Smooth muscle cell (in vitro differentiated cells): ENCODE data around the gene SH3RF1. TPM values are rescaled to one million over a fixed set of nuclear protein-coding genes. Genes with fewer than 3 reads are reported as not detected.

ENCODE experiments used
- DNase-seq: peaks from one replicate; lab custom pipeline; 2025; ENCODE audit not compliant: unreplicated experiment; lab: John Stamatoyannopoulos, UW
- H2AFZ ChIP-seq: fragments of 200-600 bp; sonication (generic); 2 replicates; pipeline ENCODE4 v1.6.0; 2016; ENCODE audit warnings: antibody characterized with exemption, low read depth, mild to moderate bottlenecking
- H3F3A ChIP-seq: fragments of 200-600 bp; sonication (generic); 2 replicates; pipeline ENCODE4 v1.6.0; 2017; ENCODE audit warnings: antibody characterized with exemption, low read depth
- H3K27ac ChIP-seq: fragments of 200-600 bp; sonication (generic); 2 replicates; pipeline ENCODE4 v1.5.1; 2016; ENCODE audit warnings: low read depth, mild to moderate bottlenecking
- H3K27me3 ChIP-seq: fragments of 200-600 bp; sonication (generic); 2 replicates; pipeline ENCODE4 v1.6.1; 2016; ENCODE audit warnings: low read depth, mild to moderate bottlenecking
- H3K36me3 ChIP-seq: fragments of 200-600 bp; sonication (generic); 2 replicates; pipeline ENCODE4 v1.5.1; 2016; ENCODE audit warnings: low read depth
- H3K4me1 ChIP-seq: fragments of 200-600 bp; sonication (generic); 2 replicates; pipeline ENCODE4 v1.5.1; 2016; ENCODE audit warnings: low read depth
- H3K4me2 ChIP-seq: fragments of 200-600 bp; sonication (generic); 2 replicates; pipeline ENCODE4 v1.6.0; 2016; ENCODE audit warnings: mild to moderate bottlenecking
- H3K4me3 ChIP-seq: fragments of 200-600 bp; sonication (generic); 2 replicates; pipeline ENCODE4 v1.5.1; 2016; ENCODE audit warnings: mild to moderate bottlenecking
- H3K79me2 ChIP-seq: fragments of 200-600 bp; sonication (generic); 2 replicates; pipeline ENCODE4 v1.6.0; 2016; ENCODE audit warnings: low read depth, mild to moderate bottlenecking
- H3K9ac ChIP-seq: fragments of 200-600 bp; sonication (generic); 2 replicates; pipeline ENCODE4 v1.6.0; 2016; ENCODE audit warnings: low read depth
- H3K9me3 ChIP-seq: fragments of 200-600 bp; sonication (generic); replicated peaks from 2 replicates; pipeline ENCODE4 v1.5.1; 2016; ENCODE audit warnings: low read depth
- H4K20me1 ChIP-seq: fragments of 200-600 bp; sonication (generic); 2 replicates; pipeline ENCODE4 v1.6.0; 2016; ENCODE audit warnings: low read depth
- WGBS: methylation state at CpG from one replicate; pipeline ENCODE4 v1.1.7; 2016; ENCODE audit warnings: low lambda C conversion rate; 5-methylcytosine and 5-hydroxymethylcytosine counted together
- polyA plus RNA-seq: library from polyadenylated mRNA; unstranded; fragments of >200 nt; fragmentation: Nextera tagmentation; extraction: Ambion mirVana; gene quantifications from 2 replicates; pipeline ENCODE4 v1.2.1, GENCODE V29; 2016
- total RNA-seq: library from RNA; depleted of rRNA; stranded (reverse); fragments of >200 nt; gene quantifications from 2 replicates; pipeline ENCODE4 v1.2.3, GENCODE V29; 2014
- TF ChIP-seq, protein P1 (sequence below): fragments of 200-600 bp; sonication (generic); IDR thresholded peaks from 2 replicates; pipeline ENCODE4 v1.5.1; 2017; ENCODE audit warnings: borderline replicate concordance, mild to moderate bottlenecking, antibody characterized with exemption; ENCODE audit not compliant: insufficient read depth, poor library complexity, severe bottlenecking

Gene SH3RF1
- total and polyA plus RNA-seq, 2 experiments from 2014 or later: 9.4 to 10.2 TPM

DNA sequence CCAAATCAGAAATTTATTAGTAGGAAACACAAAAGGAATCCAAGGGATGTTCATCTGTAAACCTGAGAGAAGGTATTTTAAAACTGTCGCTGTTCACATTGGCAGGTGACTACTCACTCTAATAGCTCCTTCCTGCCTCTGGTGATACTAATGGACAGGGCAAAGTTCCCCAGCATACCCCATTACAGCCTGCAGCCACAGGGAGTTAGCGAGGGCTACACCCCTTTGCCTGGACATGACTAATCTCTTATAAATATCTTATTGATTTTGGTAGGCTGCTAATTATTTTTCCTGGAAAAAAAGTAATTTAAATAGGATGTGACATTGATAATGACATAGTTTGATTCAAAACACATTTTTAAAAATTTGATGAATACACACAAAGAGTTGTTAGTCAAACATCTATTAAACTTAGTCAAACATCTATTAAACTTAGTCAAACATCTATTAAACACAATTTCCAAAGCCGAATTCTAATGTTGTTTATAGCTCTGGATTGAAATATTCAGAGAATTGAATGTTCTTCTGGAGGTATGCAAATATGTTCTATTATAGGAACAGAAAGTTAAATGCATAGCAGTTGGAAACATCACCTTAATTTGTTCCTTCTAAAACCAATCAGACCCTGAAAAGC lies 177.8 kb downstream of the SH3RF1 start:
- H4K20me1 ChIP-seq: no peaks in the 10 kb centered on the region
- H3K9me3 ChIP-seq: no peaks in the 10 kb centered on the region
- TF ChIP-seq, protein P1, sequence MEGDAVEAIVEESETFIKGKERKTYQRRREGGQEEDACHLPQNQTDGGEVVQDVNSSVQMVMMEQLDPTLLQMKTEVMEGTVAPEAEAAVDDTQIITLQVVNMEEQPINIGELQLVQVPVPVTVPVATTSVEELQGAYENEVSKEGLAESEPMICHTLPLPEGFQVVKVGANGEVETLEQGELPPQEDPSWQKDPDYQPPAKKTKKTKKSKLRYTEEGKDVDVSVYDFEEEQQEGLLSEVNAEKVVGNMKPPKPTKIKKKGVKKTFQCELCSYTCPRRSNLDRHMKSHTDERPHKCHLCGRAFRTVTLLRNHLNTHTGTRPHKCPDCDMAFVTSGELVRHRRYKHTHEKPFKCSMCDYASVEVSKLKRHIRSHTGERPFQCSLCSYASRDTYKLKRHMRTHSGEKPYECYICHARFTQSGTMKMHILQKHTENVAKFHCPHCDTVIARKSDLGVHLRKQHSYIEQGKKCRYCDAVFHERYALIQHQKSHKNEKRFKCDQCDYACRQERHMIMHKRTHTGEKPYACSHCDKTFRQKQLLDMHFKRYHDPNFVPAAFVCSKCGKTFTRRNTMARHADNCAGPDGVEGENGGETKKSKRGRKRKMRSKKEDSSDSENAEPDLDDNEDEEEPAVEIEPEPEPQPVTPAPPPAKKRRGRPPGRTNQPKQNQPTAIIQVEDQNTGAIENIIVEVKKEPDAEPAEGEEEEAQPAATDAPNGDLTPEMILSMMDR: no peak
- 95% methylated on average over 3 of the region's 3 CpGs for WGBS
- H3F3A ChIP-seq: no peaks in the 10 kb centered on the region
- peaks cover 19% of the 10 kb centered on the region for H3K36me3 ChIP-seq
- no peak overlapping the region for H3K4me3 ChIP-seq
- no peak overlapping the region for H3K9ac ChIP-seq
- no peaks in the 10 kb centered on the region for H3K79me2 ChIP-seq
- no peaks in the 10 kb centered on the region for H3K27me3 ChIP-seq
- DNase-seq: no peak
- H3K4me2 ChIP-seq: no peak overlapping the region
- no peaks in the 10 kb centered on the region for H3K4me1 ChIP-seq
- H3K27ac ChIP-seq: no peak overlapping the region
- H2AFZ ChIP-seq: no peak overlapping the region

DNA sequence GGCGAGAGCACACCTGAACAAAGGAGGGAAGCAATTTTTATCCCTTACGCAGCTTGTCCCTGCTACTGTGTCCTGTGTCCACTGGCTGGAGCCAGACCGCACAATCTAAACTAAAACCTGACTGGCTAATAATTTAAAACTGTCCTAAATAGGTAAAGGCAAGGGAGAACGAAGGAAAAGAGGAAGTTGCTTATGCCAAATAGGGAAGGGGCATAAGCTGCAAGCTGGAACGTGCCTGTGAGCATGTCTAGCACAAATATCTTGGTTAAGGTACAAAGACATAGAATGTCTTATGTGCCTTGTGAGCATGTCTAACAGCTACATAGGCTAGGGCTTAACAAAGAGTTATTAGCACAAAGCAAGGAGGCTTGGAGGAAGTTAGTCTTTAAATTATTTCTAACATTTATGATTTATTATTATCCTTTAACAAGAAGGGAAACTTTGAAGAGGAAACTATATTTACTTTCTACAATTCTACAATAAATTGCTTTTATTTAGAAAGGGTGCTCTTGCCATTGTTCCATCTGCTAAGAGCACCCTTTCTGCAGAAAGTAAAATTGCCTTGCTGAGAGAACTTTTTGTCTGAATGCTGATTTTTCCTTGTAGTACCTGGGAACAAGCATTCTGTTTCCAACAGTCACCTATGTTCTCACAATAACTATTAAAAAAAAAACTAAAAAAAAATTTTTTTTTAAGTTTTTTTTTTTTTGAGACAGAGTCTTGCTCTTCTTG lies 180.1 kb downstream of the SH3RF1 start:
- H3F3A ChIP-seq: no peaks in the 10 kb centered on the region
- no peaks in the 10 kb centered on the region for H4K20me1 ChIP-seq
- no peak overlapping the region for H3K4me3 ChIP-seq
- TF ChIP-seq, protein P1: no peak
- no peak overlapping the region for H3K27ac ChIP-seq
- no peak overlapping the region for H2AFZ ChIP-seq
- 93% methylated on average over 5 of the region's 5 CpGs for WGBS
- peaks cover 7% of the 10 kb centered on the region for H3K36me3 ChIP-seq
- no peaks in the 10 kb centered on the region for H3K79me2 ChIP-seq
- no peak for DNase-seq
- no peaks in the 10 kb centered on the region for H3K9me3 ChIP-seq
- no peak overlapping the region for H3K4me2 ChIP-seq
- H3K27me3 ChIP-seq: no peaks in the 10 kb centered on the region
- H3K4me1 ChIP-seq: no peaks in the 10 kb centered on the region
- no peak overlapping the region for H3K9ac ChIP-seq

DNA sequence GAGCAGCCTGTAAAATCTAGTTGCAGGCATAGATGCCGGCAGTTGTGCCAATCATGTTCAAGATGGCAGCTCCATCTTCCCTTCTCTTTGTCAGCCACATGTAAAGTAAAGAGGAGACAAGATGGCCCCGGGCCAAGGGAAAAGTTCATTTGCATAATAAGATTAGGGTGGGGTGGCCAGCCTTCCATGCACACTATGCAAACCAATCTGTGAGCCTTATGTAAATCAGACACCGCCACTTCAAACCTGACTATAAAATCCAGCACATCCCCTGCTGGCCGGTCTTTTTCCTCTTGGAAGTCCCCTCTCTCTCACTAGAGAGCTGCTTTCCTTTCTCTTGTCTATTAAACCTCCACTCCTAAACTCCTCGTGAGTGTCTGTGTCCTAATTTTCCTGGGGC lies 181.8 kb downstream of the SH3RF1 start:
- Histone ChIP-seq H3K27me3 (no peaks in the 10 kb centered on the region), H3K4me1 (no peaks in the 10 kb centered on the region), H3K27ac (no peak overlapping the region), H3F3A (no peaks in the 10 kb centered on the region), H3K36me3 (peaks cover 3% of the 10 kb centered on the region), H3K4me3 (no peak overlapping the region), H3K9me3 (no peaks in the 10 kb centered on the region), H3K79me2 (no peaks in the 10 kb centered on the region), H4K20me1 (no peaks in the 10 kb centered on the region), H3K4me2 (no peak overlapping the region), H3K9ac (no peak overlapping the region), H2AFZ (no peak overlapping the region)
- no peak for DNase-seq
- TF ChIP-seq, protein P1: no peak
- WGBS: 92% methylated on average over 5 of the region's 5 CpGs
